Astrocyte of the spinal cord (primary cell): ENCODE measurements around the gene PPOX.
A peak's percentile ranks its signal among the peaks of the same experiment; 100 is the strongest.

Source experiments
- DNase-seq: peaks from one replicate; pipeline ENCODE4 v3.0.0; 2011; ENCODE audit warnings: low read depth, low spot score
- H3K4me3 ChIP-seq: 2 replicates; pipeline ENCODE4 v1.5.1; 2011; ENCODE audit warnings: low read depth, mild to moderate bottlenecking, low read length, moderate library complexity
- CTCF ChIP-seq: IDR thresholded peaks from 2 replicates; pipeline ENCODE4 v1.5.1; 2012; ENCODE audit warnings: low read depth, mild to moderate bottlenecking, low read length, inconsistent platforms
- in situ Hi-C: cut with HindIII; loops from 2 replicates; pipeline ENCODE4 v1.10.0; 2017; ENCODE audit warnings: low sequenced_read_pairs

PPOX gene

GRCh38 chr1:161165742-161166668, at the start of gene PPOX:
Gene PPOX (plus strand): TSS chr1:161166426. CDS start chr1:161166848, 422 bp downstream.
- DNase-seq: peak; percentile 99
- peak; percentile 64 for TF ChIP-seq CTCF
- H3K4me3 ChIP-seq: peak within 1 kb of the TSS; percentile 79
- in situ Hi-C loops: no loop called here

GRCh38 chr1:161117759-161118581, 48.3 kb upstream of the PPOX start, which contains the start of the genes NIT1 and PFDN2:
Gene NIT1 (plus strand): TSS chr1:161118105. CDS start chr1:161118177, 72 bp downstream.
Gene PFDN2 (minus strand): TSS chr1:161118037. CDS start chr1:161118026, 11 bp downstream.
- peak; percentile 90 for DNase-seq
- peak within 1 kb of the TSS; percentile 87 for H3K4me3 ChIP-seq
- in situ Hi-C loops: no loop called here
- TF ChIP-seq CTCF: no peak

- peak; percentile 69 for DNase-seq
- peak; percentile 48 for TF ChIP-seq CTCF
- in situ Hi-C loops: no loop called here
- H3K4me3 ChIP-seq: peak overlapping the region; percentile 87
Observed at GRCh38 chr1:161119092-161119903, 46.9 kb upstream of the PPOX start.

- no peak overlapping the region for H3K4me3 ChIP-seq
- DNase-seq: no peak
- TF ChIP-seq CTCF: no peak
- in situ Hi-C loops: no loop called here
Observed at GRCh38 chr1:161121042-161121650, 45.1 kb upstream of the PPOX start.

- no peak for DNase-seq
- in situ Hi-C loops: no loop called here
- no peak overlapping the region for H3K4me3 ChIP-seq
- TF ChIP-seq CTCF: no peak
Observed at GRCh38 chr1:161121834-161122233, 44.4 kb upstream of the PPOX start.
